ENCODE data around the gene USP6NL.

GRCh38 chr10:11588873-11589574, 22.4 kb downstream of the USP6NL start:
- TF ChIP-seq POLR2A (IDR thresholded peaks at IDR 0.05; ENCODE audit: low read length): no peak
- no peak for TF ChIP-seq GATA1 (IDR thresholded peaks at IDR 0.05; ENCODE audit: low read depth, low read length)

Data from erythroblast (primary cell).